PC-3 (cell line): ENCODE measurements around the gene CERS1. TPM values are rescaled to one million over a fixed set of nuclear protein-coding genes. Genes with fewer than 3 reads are reported as not detected.

ENCODE experiments used
- ATAC-seq: fragments of 200-7000 bp; cut with Tn5 transposase; 2 replicates; pipeline ENCODE4 v1.9.1; 2020; ENCODE audit warnings: mild to moderate bottlenecking, moderate library complexity
- BruUV-seq: library from RNA; stranded (reverse); fragments of 400-500 nt; replicated peaks from 2 replicates; lab custom pipeline; 2021; lab: Mats Ljungman, UMichigan
- CTCF ChIA-PET: fragments of 300-600 bp; sonication (Branson Sonifier 250); formaldehyde crosslinking; loops from one replicate; lab custom pipeline; 2022; ENCODE audit warnings: antibody characterized with exemption; lab: Charles Lee
- POLR2A ChIA-PET: fragments of 300-600 bp; sonication (Branson Sonifier 250); formaldehyde crosslinking; loops from one replicate; lab custom pipeline; 2022; ENCODE audit warnings: antibody characterized with exemption; ENCODE audit not compliant: unreplicated experiment; lab: Charles Lee
- DNase-seq: peaks from one replicate; pipeline ENCODE4 v3.0.0-alpha.2; 2015
- H2AFZ ChIP-seq: fragments of 300-600 bp; sonication (generic); 2 replicates; pipeline ENCODE4 v1.6.0; 2016; ENCODE audit warnings: antibody characterized with exemption, low read length
- H3F3A ChIP-seq: fragments of 300-600 bp; sonication (generic); one replicate; pipeline ENCODE4 v1.6.0; 2017; ENCODE audit warnings: antibody characterized with exemption, low read length, control low read depth, mild to moderate bottlenecking; ENCODE audit not compliant: unreplicated experiment
- H3K27ac ChIP-seq: fragments of 300-600 bp; sonication (generic); 2 replicates; pipeline ENCODE4 v1.5.1; 2016; ENCODE audit warnings: mild to moderate bottlenecking, low read length
- H3K27me3 ChIP-seq: fragments of 300-600 bp; sonication (generic); 2 replicates; pipeline ENCODE4 v1.6.1; 2016; ENCODE audit warnings: low read length, mixed read lengths
- H3K36me3 ChIP-seq: fragments of 300-600 bp; sonication (generic); 2 replicates; pipeline ENCODE4 v1.6.1; 2016; ENCODE audit warnings: low read depth, mixed run types, low read length, mixed read lengths
- H3K4me1 ChIP-seq: fragments of 300-600 bp; sonication (generic); 2 replicates; pipeline ENCODE4 v1.5.1; 2016; ENCODE audit warnings: low read length; ENCODE audit not compliant: insufficient read depth
- H3K4me2 ChIP-seq: fragments of 300-600 bp; sonication (generic); 2 replicates; pipeline ENCODE4 v1.6.0; 2016; ENCODE audit warnings: low read length
- H3K4me3 ChIP-seq: fragments of 300-600 bp; sonication (generic); 2 replicates; pipeline ENCODE4 v1.5.1; 2016; ENCODE audit warnings: mild to moderate bottlenecking, low read length, mixed read lengths
- H3K79me2 ChIP-seq: fragments of 300-600 bp; sonication (generic); 2 replicates; pipeline ENCODE4 v1.6.1; 2017; ENCODE audit warnings: low read length, mixed read lengths
- H3K9ac ChIP-seq: fragments of 300-600 bp; sonication (generic); 2 replicates; pipeline ENCODE4 v1.6.0; 2016; ENCODE audit warnings: mild to moderate bottlenecking, low read length
- H3K9me2 ChIP-seq: fragments of 300-600 bp; sonication (generic); replicated peaks from 2 replicates; pipeline ENCODE4 v1.6.1; 2016; ENCODE audit warnings: mixed run types, low read length, mixed read lengths
- H3K9me3 ChIP-seq: fragments of 300-600 bp; sonication (generic); 2 replicates; pipeline ENCODE4 v1.6.1; 2016; ENCODE audit warnings: low read length, mixed read lengths
- H4K20me1 ChIP-seq: fragments of 300-600 bp; sonication (generic); 2 replicates; pipeline ENCODE4 v1.6.1; 2016; ENCODE audit warnings: low read length, mixed read lengths
- CTCF ChIP-seq: fragments of 300-600 bp; sonication (generic); conservative IDR thresholded peaks from 2 replicates; pipeline ENCODE4 v1.5.1; 2017; ENCODE audit warnings: antibody characterized with exemption, low read depth, mild to moderate bottlenecking, low read length
- EZH2 ChIP-seq: fragments of 300-600 bp; sonication (generic); IDR thresholded peaks from one replicate; pipeline ENCODE4 v1.6.1; 2017; ENCODE audit warnings: antibody characterized with exemption, mild to moderate bottlenecking, low read length; ENCODE audit not compliant: unreplicated experiment
- EZH2phosphoT487 ChIP-seq: fragments of 300-600 bp; sonication (generic); IDR thresholded peaks from 2 replicates; pipeline ENCODE4 v1.6.1; 2018; ENCODE audit warnings: mild to moderate bottlenecking, antibody characterized with exemption, low read length, borderline replicate concordance
- intact Hi-C: fragments of 100-400 bp; cut with micrococcal nuclease; formaldehyde crosslinking; loops from 2 replicates; pipeline ENCODE4 v1.9.0; 2023
- total RNA-seq: library from RNA; depleted of rRNA; stranded (reverse); fragments of >200 nt; gene quantifications from 2 replicates; pipeline ENCODE4 v1.2.3, GENCODE V29; 2014

The CERS1 gene
- total RNA-seq, 1 experiment from 2014 or later, result 0.95 TPM

GRCh38 chr19:18858906-18859646 is 36.9 kb downstream of the CERS1 start:
- DNase-seq (no peak), ATAC-seq (no peak)
- Histone ChIP-seq H3K27me3 (no peaks in the 10 kb centered on the region), H3K9me3 (no peaks in the 10 kb centered on the region), H4K20me1 (0 out of 2 replicates have a peak, but pooled peaks cover 5% of the 10 kb centered on the region), H3K4me1 (no peaks in the 10 kb centered on the region), H3K9ac (no peak overlapping the region), H3K4me2 (no peak overlapping the region), H3F3A (no peaks in the 10 kb centered on the region), H3K36me3 (peaks cover 83% of the 10 kb centered on the region), H2AFZ (no peak overlapping the region), H3K79me2 (no peaks in the 10 kb centered on the region), H3K27ac (no peak overlapping the region), H3K4me3 (no peak overlapping the region), H3K9me2 (no peaks in the 10 kb centered on the region)
- intact Hi-C loops, result no loop called here
- no TSS peak for BruUV-seq
- POLR2A ChIA-PET, result no interaction called here
- no peak for TF ChIP-seq EZH2
- TF ChIP-seq CTCF, result no peak
- TF ChIP-seq EZH2phosphoT487, result no peak
- CTCF ChIA-PET, result interaction anchor here (0.5 kb wide), 1 partner anchor 863 kb away, joined by 6 read pairs; no protein-coding TSS in a partner anchor

- no TSS peak for BruUV-seq
- Histone ChIP-seq H2AFZ (no peak overlapping the region), H3K9me3 (no peaks in the 10 kb centered on the region), H3K9me2 (no peaks in the 10 kb centered on the region), H3K4me3 (no peak overlapping the region), H3K27ac (no peak overlapping the region), H3F3A (no peaks in the 10 kb centered on the region), H3K79me2 (no peaks in the 10 kb centered on the region), H3K27me3 (no peaks in the 10 kb centered on the region), H3K36me3 (peaks cover 78% of the 10 kb centered on the region), H3K9ac (no peak overlapping the region), H3K4me1 (no peaks in the 10 kb centered on the region), H4K20me1 (0 out of 2 replicates have a peak, but pooled peaks cover 5% of the 10 kb centered on the region), H3K4me2 (no peak overlapping the region)
- DNase-seq (no peak), ATAC-seq (no peak)
- ChIA-PET CTCF (no interaction called here), POLR2A (no interaction called here)
- TF ChIP-seq CTCF, result no peak
- TF ChIP-seq EZH2phosphoT487, result no peak
- TF ChIP-seq EZH2, result no peak
- intact Hi-C loops, result no loop called here
Measured at GRCh38 chr19:18857223-18857622, 38.7 kb downstream of the CERS1 start.
